Suprapubic skin (tissue), 4 donors: ENCODE measurements around the gene ERC2. TPM values are rescaled to one million over a fixed set of nuclear protein-coding genes. Genes with fewer than 3 reads are reported as not detected.

Source experiments
- DNase-seq, 2 donors: peaks; one replicate each; pipeline ENCODE4 v3.0.0-alpha.2; 2019; ENCODE audit warnings: low spot score in 2 of 2
- H3K27ac ChIP-seq: fragments of 200-600 bp; sonication (generic); one replicate; pipeline ENCODE4 v1.5.1; 2019
- H3K27me3 ChIP-seq: fragments of 200-600 bp; sonication (generic); one replicate; pipeline ENCODE4 v1.5.1; 2019
- H3K36me3 ChIP-seq: fragments of 200-600 bp; sonication (generic); one replicate; pipeline ENCODE4 v1.5.1; 2019
- H3K4me1 ChIP-seq: fragments of 200-600 bp; sonication (generic); one replicate; pipeline ENCODE4 v1.5.1; 2019
- H3K4me3 ChIP-seq: fragments of 200-600 bp; sonication (generic); one replicate; pipeline ENCODE4 v1.5.1; 2019; ENCODE audit warnings: mild to moderate bottlenecking
- H3K9me3 ChIP-seq: fragments of 200-600 bp; sonication (generic); one replicate; pipeline ENCODE4 v1.5.1; 2019
- CTCF ChIP-seq, 2 donors: fragments of 200-600 bp in 1 of 2; fragments of 450-650 bp in 1 of 2; sonication (generic) in 1 of 2; IDR thresholded peaks; one replicate each; pipeline ENCODE4 v1.5.1; 2016 to 2019; ENCODE audit warnings: antibody characterized with exemption in 2 of 2, mild to moderate bottlenecking in 1 of 2, moderate library complexity in 1 of 2
- EP300 ChIP-seq: sonication (generic); formaldehyde crosslinking; IDR thresholded peaks from one replicate; pipeline ENCODE4 v1.6.1; 2017; ENCODE audit warnings: antibody characterized with exemption
- POLR2A ChIP-seq, 2 donors: fragments of 450-650 bp; IDR thresholded peaks; one replicate each; pipeline ENCODE4 v1.6.1; 2017; ENCODE audit warnings: antibody characterized with exemption in 2 of 2, mild to moderate bottlenecking in 2 of 2, moderate library complexity in 2 of 2
- POLR2AphosphoS5 ChIP-seq, 3 donors: sonication (generic); formaldehyde crosslinking; IDR thresholded peaks; one replicate each; pipeline ENCODE4 v1.6.1; 2017; ENCODE audit warnings: antibody characterized with exemption in 3 of 3
- WGBS: methylation state at CpG from one replicate; pipeline ENCODE4 v1.1.5; 2018; 5-methylcytosine and 5-hydroxymethylcytosine counted together
- total RNA-seq, 4 donors: library from RNA; depleted of rRNA; stranded (reverse); fragments of >200 nt; gene quantifications; one replicate each; pipeline ENCODE4 v1.1.0, GENCODE V29; 2016

Gene ERC2
- total RNA-seq, 4 donors from 2014 or later: 0.21 TPM; not detected in 3

GRCh38 chr3:56471771-56472170 lies 3.5 kb upstream of the ERC2 start:
- no peak for TF ChIP-seq POLR2AphosphoS5 (IDR thresholded peaks at IDR 0.05)
- TF ChIP-seq CTCF (IDR thresholded peaks at IDR 0.05): no peak
- TF ChIP-seq POLR2A (IDR thresholded peaks at IDR 0.05): no peak
- no peak for TF ChIP-seq EP300
- 76% methylated on average over 3 of the region's 3 CpGs for WGBS
- peaks cover 49% of the 10 kb centered on the region for H3K27me3 ChIP-seq

GRCh38 chr3:56469141-56469540 lies 874 bp upstream of the ERC2 start:
- H3K4me3 ChIP-seq: no peak overlapping the region
- no peaks in the 10 kb centered on the region for H3K9me3 ChIP-seq
- no peaks in the 10 kb centered on the region for H3K36me3 ChIP-seq
- DNase-seq: no peak
- H3K27ac ChIP-seq: no peak overlapping the region
- H3K4me1 ChIP-seq: peaks cover 15% of the 10 kb centered on the region
- WGBS: 89% methylated on average over 3 of the region's 3 CpGs
- no peak for TF ChIP-seq POLR2AphosphoS5 (IDR thresholded peaks at IDR 0.05)
- TF ChIP-seq EP300: no peak
- peaks cover 64% of the 10 kb centered on the region for H3K27me3 ChIP-seq

More at GRCh38 chr3:56471771-56472170, 3.5 kb upstream of the ERC2 start:
- Histone ChIP-seq H3K4me1 (peaks cover 15% of the 10 kb centered on the region), H3K36me3 (no peaks in the 10 kb centered on the region), H3K27ac (no peak overlapping the region), H3K4me3 (no peak overlapping the region), H3K9me3 (no peaks in the 10 kb centered on the region)
- DNase-seq: no peak

- Histone ChIP-seq H3K4me1 (peaks cover 15% of the 10 kb centered on the region), H3K27me3 (peaks cover 72% of the 10 kb centered on the region), H3K4me3 (peak overlapping the region; percentile 48), H3K9me3 (no peaks in the 10 kb centered on the region), H3K36me3 (no peaks in the 10 kb centered on the region), H3K27ac (no peak overlapping the region)
- 3% methylated on average over 19 of the region's 28 CpGs for WGBS
- no peak for DNase-seq
- no peak for TF ChIP-seq CTCF (IDR thresholded peaks at IDR 0.05)
- TF ChIP-seq EP300: no peak
- TF ChIP-seq POLR2A (IDR thresholded peaks at IDR 0.05): no peak
- TF ChIP-seq POLR2AphosphoS5 (IDR thresholded peaks at IDR 0.05): no peak
Measured at GRCh38 chr3:56467801-56468183, 475 bp downstream of the ERC2 start.

GRCh38 chr3:56467108-56467507 lies 1.2 kb downstream of the ERC2 start:
- WGBS: 6% methylated on average over 14 of the region's 14 CpGs
- Histone ChIP-seq H3K36me3 (no peaks in the 10 kb centered on the region), H3K4me3 (peak overlapping the region; percentile 48), H3K27ac (no peak overlapping the region), H3K9me3 (no peaks in the 10 kb centered on the region), H3K27me3 (peaks cover 71% of the 10 kb centered on the region), H3K4me1 (peaks cover 15% of the 10 kb centered on the region)
- TF ChIP-seq POLR2A (IDR thresholded peaks at IDR 0.05) (no peak), EP300 (no peak), POLR2AphosphoS5 (IDR thresholded peaks at IDR 0.05) (no peak), CTCF (IDR thresholded peaks at IDR 0.05) (no peak)
- DNase-seq: no peak

- 45% methylated on average over 3 of the region's 3 CpGs for WGBS
- H3K4me1 ChIP-seq: no peaks in the 10 kb centered on the region
- TF ChIP-seq POLR2AphosphoS5 (IDR thresholded peaks at IDR 0.05) (no peak), EP300 (no peak), POLR2A (IDR thresholded peaks at IDR 0.05) (no peak), CTCF (IDR thresholded peaks at IDR 0.05) (no peak)
- peaks cover 24% of the 10 kb centered on the region for H3K27me3 ChIP-seq
- no peaks in the 10 kb centered on the region for H3K9me3 ChIP-seq
- DNase-seq: no peak
- no peaks in the 10 kb centered on the region for H3K36me3 ChIP-seq
- no peak overlapping the region for H3K27ac ChIP-seq
- no peak overlapping the region for H3K4me3 ChIP-seq
Measured at GRCh38 chr3:56459719-56460118, 8.5 kb downstream of the ERC2 start.

- no peak for DNase-seq
- Histone ChIP-seq H3K36me3 (no peaks in the 10 kb centered on the region), H3K4me1 (no peaks in the 10 kb centered on the region), H3K4me3 (no peak overlapping the region), H3K9me3 (no peaks in the 10 kb centered on the region), H3K27me3 (peaks cover 18% of the 10 kb centered on the region), H3K27ac (no peak overlapping the region)
- TF ChIP-seq CTCF (IDR thresholded peaks at IDR 0.05) (no peak), POLR2AphosphoS5 (IDR thresholded peaks at IDR 0.05) (no peak), EP300 (no peak), POLR2A (IDR thresholded peaks at IDR 0.05) (no peak)
- 35% methylated on average over 1 of the region's 1 CpG for WGBS
Measured at GRCh38 chr3:56459104-56459496, 9.2 kb downstream of the ERC2 start.
